HepG2 (cell line): ENCODE measurements around the gene PIF1.

Experiments
- BRD4 ChIP-seq: sonication (generic); formaldehyde crosslinking; IDR thresholded peaks from 2 replicates; pipeline ENCODE4 v1.4.0; 2020; ENCODE audit warnings: missing genetic modification reagents
- E2F5 ChIP-seq: sonication (generic); formaldehyde crosslinking; conservative IDR thresholded peaks from 2 replicates; pipeline ENCODE4 v1.4.0; 2020; ENCODE audit warnings: missing genetic modification reagents
- IKZF1 ChIP-seq: fragments of 450-650 bp; IDR thresholded peaks from 2 replicates; pipeline ENCODE4 v1.7.1; 2016
- TF ChIP-seq, protein P1 (sequence below): sonication (generic); formaldehyde crosslinking; IDR thresholded peaks from 2 replicates; pipeline ENCODE4 v1.4.0; 2020; ENCODE audit warnings: missing genetic modification reagents, borderline replicate concordance
- TF ChIP-seq, protein P2 (sequence below): sonication (generic); formaldehyde crosslinking; IDR thresholded peaks from 2 replicates; pipeline ENCODE4 v1.5.0; 2020; ENCODE audit warnings: mild to moderate bottlenecking, missing genetic modification reagents, moderate library complexity
- TF ChIP-seq, protein P3 (sequence below): sonication (generic); formaldehyde crosslinking; IDR thresholded peaks from 2 replicates; pipeline ENCODE4 v1.4.0; 2020; ENCODE audit warnings: missing genetic modification reagents, low read depth, mild to moderate bottlenecking, borderline replicate concordance

DNA sequence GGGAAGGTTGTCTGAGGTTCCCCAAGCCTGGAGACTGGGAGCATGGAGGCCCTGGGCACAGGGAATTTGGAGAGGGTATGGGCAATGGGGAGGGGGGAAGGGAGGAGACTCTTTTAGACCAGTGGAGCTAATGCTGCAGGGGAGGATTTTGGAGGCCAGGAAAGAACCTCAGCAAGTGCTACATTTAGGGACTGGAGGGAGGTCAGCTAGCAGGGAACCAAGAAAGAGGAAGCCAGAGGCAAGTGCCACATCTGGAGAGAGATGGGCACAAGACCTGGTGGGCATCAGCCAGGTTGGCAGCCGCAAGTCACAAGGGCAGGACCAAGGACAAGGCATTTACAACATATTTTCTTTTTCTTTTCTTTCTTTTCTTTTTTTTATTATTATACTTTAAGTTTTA lies 37.0 kb upstream of the PIF1 start:
- TF ChIP-seq, protein P1, sequence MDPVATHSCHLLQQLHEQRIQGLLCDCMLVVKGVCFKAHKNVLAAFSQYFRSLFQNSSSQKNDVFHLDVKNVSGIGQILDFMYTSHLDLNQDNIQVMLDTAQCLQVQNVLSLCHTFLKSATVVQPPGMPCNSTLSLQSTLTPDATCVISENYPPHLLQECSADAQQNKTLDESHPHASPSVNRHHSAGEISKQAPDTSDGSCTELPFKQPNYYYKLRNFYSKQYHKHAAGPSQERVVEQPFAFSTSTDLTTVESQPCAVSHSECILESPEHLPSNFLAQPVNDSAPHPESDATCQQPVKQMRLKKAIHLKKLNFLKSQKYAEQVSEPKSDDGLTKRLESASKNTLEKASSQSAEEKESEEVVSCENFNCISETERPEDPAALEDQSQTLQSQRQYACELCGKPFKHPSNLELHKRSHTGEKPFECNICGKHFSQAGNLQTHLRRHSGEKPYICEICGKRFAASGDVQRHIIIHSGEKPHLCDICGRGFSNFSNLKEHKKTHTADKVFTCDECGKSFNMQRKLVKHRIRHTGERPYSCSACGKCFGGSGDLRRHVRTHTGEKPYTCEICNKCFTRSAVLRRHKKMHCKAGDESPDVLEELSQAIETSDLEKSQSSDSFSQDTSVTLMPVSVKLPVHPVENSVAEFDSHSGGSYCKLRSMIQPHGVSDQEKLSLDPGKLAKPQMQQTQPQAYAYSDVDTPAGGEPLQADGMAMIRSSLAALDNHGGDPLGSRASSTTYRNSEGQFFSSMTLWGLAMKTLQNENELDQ (CRISPR knock-in tag) = no peak
- TF ChIP-seq, protein P2, sequence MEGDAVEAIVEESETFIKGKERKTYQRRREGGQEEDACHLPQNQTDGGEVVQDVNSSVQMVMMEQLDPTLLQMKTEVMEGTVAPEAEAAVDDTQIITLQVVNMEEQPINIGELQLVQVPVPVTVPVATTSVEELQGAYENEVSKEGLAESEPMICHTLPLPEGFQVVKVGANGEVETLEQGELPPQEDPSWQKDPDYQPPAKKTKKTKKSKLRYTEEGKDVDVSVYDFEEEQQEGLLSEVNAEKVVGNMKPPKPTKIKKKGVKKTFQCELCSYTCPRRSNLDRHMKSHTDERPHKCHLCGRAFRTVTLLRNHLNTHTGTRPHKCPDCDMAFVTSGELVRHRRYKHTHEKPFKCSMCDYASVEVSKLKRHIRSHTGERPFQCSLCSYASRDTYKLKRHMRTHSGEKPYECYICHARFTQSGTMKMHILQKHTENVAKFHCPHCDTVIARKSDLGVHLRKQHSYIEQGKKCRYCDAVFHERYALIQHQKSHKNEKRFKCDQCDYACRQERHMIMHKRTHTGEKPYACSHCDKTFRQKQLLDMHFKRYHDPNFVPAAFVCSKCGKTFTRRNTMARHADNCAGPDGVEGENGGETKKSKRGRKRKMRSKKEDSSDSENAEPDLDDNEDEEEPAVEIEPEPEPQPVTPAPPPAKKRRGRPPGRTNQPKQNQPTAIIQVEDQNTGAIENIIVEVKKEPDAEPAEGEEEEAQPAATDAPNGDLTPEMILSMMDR (CRISPR knock-in tag) = no peak
- TF ChIP-seq BRD4 (CRISPR knock-in tag) (no peak), E2F5 (no peak), IKZF1 (no peak)
- TF ChIP-seq, protein P3, sequence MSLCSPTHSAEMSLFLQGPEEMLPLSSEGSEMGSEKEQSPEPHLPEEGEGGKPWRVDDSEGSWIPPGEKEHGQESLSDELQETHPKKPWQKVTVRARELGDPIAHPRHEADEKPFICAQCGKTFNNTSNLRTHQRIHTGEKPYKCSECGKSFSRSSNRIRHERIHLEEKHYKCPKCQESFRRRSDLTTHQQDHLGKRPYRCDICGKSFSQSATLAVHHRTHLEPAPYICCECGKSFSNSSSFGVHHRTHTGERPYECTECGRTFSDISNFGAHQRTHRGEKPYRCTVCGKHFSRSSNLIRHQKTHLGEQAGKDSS = no peak
